SK-N-DZ (cell line): ENCODE results near the gene FRMD4A.
"Not testable (repeated sequence)": the region's sequence is repeated elsewhere in the genome, so short reads cannot be mapped to it uniquely, and the experiment has no call there.

Experiments
- DNase-seq: peaks from one replicate; pipeline ENCODE4 v3.0.0-alpha.2; 2015; ENCODE audit warnings: low spot score

Gene FRMD4A

GRCh38 chr10:13794992-13795612 is 535.6 kb downstream of the FRMD4A start:
- DNase-seq: no peak

GRCh38 chr10:13792006-13792405 is 538.7 kb downstream of the FRMD4A start:
- no peak for DNase-seq

GRCh38 chr10:13791483-13791882 is 539.2 kb downstream of the FRMD4A start:
- DNase-seq: no peak

- DNase-seq: no peak
These were observed 540.5 kb downstream of the FRMD4A start for GRCh38 chr10:13790196-13790595.

- no peak for DNase-seq
These were observed 541.3 kb downstream of the FRMD4A start for GRCh38 chr10:13789448-13789829.

- no peak for DNase-seq
These were observed 541.8 kb downstream of the FRMD4A start for GRCh38 chr10:13788711-13789447.

GRCh38 chr10:13788320-13788600 is 542.5 kb downstream of the FRMD4A start:
- DNase-seq: no peak

- DNase-seq: no peak
These were observed 543.7 kb downstream of the FRMD4A start for GRCh38 chr10:13787015-13787421.

GRCh38 chr10:13784067-13784466 is 546.7 kb downstream of the FRMD4A start:
- no peak for DNase-seq

GRCh38 chr10:13779748-13780147 is 551.0 kb downstream of the FRMD4A start:
- no peak for DNase-seq

- not testable (repeated sequence) for DNase-seq
These were observed 552.1 kb downstream of the FRMD4A start for GRCh38 chr10:13778693-13778960.

GRCh38 chr10:13776861-13777311 is 553.8 kb downstream of the FRMD4A start:
- DNase-seq: no peak

GRCh38 chr10:13775786-13776775 is 554.6 kb downstream of the FRMD4A start:
- DNase-seq: no peak

- no peak for DNase-seq
These were observed 556.3 kb downstream of the FRMD4A start for GRCh38 chr10:13774303-13774893.

GRCh38 chr10:13773496-13774170 is 557.1 kb downstream of the FRMD4A start:
- no peak for DNase-seq

GRCh38 chr10:13773043-13773442 is 557.7 kb downstream of the FRMD4A start:
- DNase-seq: no peak

- no peak for DNase-seq
These were observed 558.7 kb downstream of the FRMD4A start for GRCh38 chr10:13771992-13772391.

- DNase-seq: no peak
These were observed 559.8 kb downstream of the FRMD4A start for GRCh38 chr10:13770760-13771493.

- no peak for DNase-seq
These were observed 560.8 kb downstream of the FRMD4A start for GRCh38 chr10:13769946-13770345.

- no peak for DNase-seq
These were observed 563.0 kb downstream of the FRMD4A start for GRCh38 chr10:13767676-13768178.

GRCh38 chr10:13767148-13767547 is 563.6 kb downstream of the FRMD4A start:
- DNase-seq: not testable (repeated sequence)
